Measurements from ENCODE around the gene ABLIM3.

ABLIM3 gene

DNA sequence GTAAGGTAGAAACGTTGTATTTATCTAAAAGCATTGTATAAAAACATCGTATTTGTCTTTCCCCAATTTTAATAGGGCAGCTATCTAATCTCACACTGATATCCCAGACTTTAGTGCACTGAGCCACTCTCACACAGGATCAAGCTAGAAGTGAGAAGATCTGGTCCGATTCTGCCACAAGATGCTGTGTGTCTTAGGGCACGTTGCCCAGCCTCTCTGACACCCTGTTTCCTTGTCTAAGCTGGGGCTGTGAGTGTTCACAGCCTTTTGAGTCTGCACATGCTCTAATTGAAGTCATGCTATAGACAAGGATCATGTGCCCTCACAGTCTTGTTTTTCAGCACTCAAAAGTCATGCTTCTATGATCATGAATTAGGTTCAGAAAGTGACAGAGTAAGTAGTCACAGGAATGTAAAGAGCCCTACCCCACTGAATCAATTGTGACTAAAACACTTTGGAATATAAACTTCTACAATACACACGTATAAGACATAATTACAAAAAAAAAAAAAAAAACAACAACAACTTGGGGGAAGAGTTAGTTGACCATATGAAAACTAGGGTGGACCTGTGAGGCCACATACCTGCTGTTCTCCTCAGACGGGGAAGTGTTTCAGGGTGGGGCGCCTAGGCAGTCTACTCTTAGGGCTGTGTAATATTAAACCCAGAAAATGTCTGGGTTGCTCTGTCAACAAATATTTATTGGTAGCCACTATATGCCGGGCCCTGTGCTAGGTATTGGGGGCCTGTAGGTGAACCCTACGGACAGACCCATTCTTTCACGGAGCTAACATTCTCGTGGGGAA is 893 bp upstream of the ABLIM3 start:
- no peak overlapping the region for H3K9ac ChIP-seq (ENCODE audit: low read length)
- no peaks in the 10 kb centered on the region for H4K20me1 ChIP-seq (ENCODE audit: low read depth, low read length)
- no peaks in the 10 kb centered on the region for H3K79me2 ChIP-seq (ENCODE audit: insufficient read depth, low read length)
- H3K9me2 ChIP-seq (replicated peaks; ENCODE audit: insufficient read depth, low read length) = no peaks in the 10 kb centered on the region
- H3F3A ChIP-seq (ENCODE audit: insufficient read depth) = no peaks in the 10 kb centered on the region
- H3K9me3 ChIP-seq (ENCODE audit: insufficient read depth, low read length) = no peaks in the 10 kb centered on the region
- H3K27ac ChIP-seq (ENCODE audit: low read depth, low read length) = no peak overlapping the region
- no peak overlapping the region for H3K4me2 ChIP-seq (ENCODE audit: low read depth, low read length, poor library complexity, severe bottlenecking)
- H2AFZ ChIP-seq (ENCODE audit: low read depth, low read length, severe bottlenecking) = no peak overlapping the region
- TF ChIP-seq, protein P1, sequence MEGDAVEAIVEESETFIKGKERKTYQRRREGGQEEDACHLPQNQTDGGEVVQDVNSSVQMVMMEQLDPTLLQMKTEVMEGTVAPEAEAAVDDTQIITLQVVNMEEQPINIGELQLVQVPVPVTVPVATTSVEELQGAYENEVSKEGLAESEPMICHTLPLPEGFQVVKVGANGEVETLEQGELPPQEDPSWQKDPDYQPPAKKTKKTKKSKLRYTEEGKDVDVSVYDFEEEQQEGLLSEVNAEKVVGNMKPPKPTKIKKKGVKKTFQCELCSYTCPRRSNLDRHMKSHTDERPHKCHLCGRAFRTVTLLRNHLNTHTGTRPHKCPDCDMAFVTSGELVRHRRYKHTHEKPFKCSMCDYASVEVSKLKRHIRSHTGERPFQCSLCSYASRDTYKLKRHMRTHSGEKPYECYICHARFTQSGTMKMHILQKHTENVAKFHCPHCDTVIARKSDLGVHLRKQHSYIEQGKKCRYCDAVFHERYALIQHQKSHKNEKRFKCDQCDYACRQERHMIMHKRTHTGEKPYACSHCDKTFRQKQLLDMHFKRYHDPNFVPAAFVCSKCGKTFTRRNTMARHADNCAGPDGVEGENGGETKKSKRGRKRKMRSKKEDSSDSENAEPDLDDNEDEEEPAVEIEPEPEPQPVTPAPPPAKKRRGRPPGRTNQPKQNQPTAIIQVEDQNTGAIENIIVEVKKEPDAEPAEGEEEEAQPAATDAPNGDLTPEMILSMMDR (IDR thresholded peaks at IDR 0.05; ENCODE audit: insufficient read depth, low read length, poor library complexity, severe bottlenecking) = no peak
- TF ChIP-seq EZH2phosphoT487 (conservative IDR thresholded peaks at IDR 0.05; ENCODE audit: low read length) = no peak
- no peaks in the 10 kb centered on the region for H3K36me3 ChIP-seq (ENCODE audit: low read length)
- no peaks in the 10 kb centered on the region for H3K27me3 ChIP-seq (ENCODE audit: low read length)
- no peak overlapping the region for H3K4me3 ChIP-seq (ENCODE audit: insufficient read depth, low read length, poor library complexity, severe bottlenecking)

DNA sequence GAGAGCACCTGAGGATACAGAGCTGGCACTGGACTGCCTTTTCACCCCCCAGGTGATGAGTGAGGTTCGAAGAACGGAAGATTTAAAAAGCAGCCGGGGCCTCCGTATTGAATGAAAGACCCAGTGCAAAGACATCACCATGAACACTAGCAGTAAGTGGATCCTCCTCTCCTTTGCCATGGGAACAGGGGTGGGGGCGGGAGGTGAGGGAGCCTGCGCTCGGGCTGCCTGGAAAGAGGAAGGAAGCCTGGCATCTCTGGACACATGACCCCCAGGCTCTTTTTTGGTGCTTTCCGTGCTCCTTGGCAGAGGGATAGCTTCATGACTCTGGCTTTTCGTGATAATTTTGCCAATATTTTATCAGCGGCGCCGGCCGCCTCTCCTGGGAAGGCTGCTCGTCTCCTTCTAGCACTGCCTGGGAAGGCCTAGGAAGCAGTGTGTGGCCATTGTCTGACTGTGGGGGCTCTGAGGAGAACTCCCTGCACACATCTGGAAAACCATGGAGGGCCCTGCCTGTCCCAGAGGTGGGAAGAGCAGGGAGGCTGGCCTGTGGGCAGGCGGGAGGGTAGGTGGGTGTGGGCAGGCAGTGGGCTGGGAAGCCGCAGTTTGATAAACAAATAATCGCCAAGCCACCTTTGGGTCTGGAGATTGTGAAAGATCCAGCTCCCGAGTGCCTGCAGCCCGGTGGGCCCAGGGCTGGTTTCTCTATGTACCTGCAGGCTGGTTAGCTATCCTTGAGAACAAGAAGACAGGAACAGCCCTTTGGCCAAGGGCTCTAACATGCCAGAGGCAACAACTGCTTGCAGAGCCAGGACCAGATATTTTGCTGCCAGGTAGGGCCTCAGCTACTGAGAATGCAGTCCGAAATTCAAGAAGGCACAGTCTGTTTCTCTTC is 911 bp downstream of the ABLIM3 start:
- Histone ChIP-seq H3K4me3 (ENCODE audit: insufficient read depth, low read length, poor library complexity, severe bottlenecking) (no peak overlapping the region), H3F3A (ENCODE audit: insufficient read depth) (no peaks in the 10 kb centered on the region), H4K20me1 (ENCODE audit: low read depth, low read length) (no peaks in the 10 kb centered on the region), H3K4me2 (ENCODE audit: low read depth, low read length, poor library complexity, severe bottlenecking) (no peak overlapping the region), H3K9me3 (ENCODE audit: insufficient read depth, low read length) (no peaks in the 10 kb centered on the region), H3K36me3 (ENCODE audit: low read length) (no peaks in the 10 kb centered on the region), H3K27ac (ENCODE audit: low read depth, low read length) (no peak overlapping the region), H3K27me3 (ENCODE audit: low read length) (no peaks in the 10 kb centered on the region), H2AFZ (ENCODE audit: low read depth, low read length, severe bottlenecking) (no peak overlapping the region), H3K79me2 (ENCODE audit: insufficient read depth, low read length) (no peaks in the 10 kb centered on the region), H3K9ac (ENCODE audit: low read length) (no peak overlapping the region), H3K9me2 (replicated peaks; ENCODE audit: insufficient read depth, low read length) (no peaks in the 10 kb centered on the region)
- TF ChIP-seq, protein P1 (IDR thresholded peaks at IDR 0.05; ENCODE audit: insufficient read depth, low read length, poor library complexity, severe bottlenecking) = no peak
- no peak for TF ChIP-seq EZH2phosphoT487 (conservative IDR thresholded peaks at IDR 0.05; ENCODE audit: low read length)

DNA sequence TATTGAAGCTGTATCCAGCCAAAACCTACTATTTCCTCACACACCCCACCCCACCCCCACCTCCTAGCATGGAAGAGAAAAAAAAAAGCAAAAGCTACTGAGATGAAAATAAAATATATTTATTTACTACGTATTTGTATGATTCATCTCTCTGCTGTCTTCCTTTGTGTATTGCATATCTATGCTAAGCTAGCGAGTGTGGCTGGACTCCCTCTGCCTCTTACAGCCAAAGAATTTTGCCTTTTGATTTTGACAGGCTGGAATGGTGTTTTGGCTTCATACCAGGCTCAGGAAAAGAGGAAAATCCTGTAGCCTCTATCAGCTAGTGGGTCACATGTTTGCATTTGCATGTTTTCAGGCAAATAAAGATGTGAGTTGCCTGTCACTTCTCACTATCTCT is 2.2 kb downstream of the ABLIM3 start:
- Histone ChIP-seq H3K4me2 (ENCODE audit: low read depth, low read length, poor library complexity, severe bottlenecking) (no peak overlapping the region), H3K27ac (ENCODE audit: low read depth, low read length) (no peak overlapping the region), H3K9me3 (ENCODE audit: insufficient read depth, low read length) (no peaks in the 10 kb centered on the region), H3K27me3 (ENCODE audit: low read length) (no peaks in the 10 kb centered on the region), H3K36me3 (ENCODE audit: low read length) (no peaks in the 10 kb centered on the region), H3K9ac (ENCODE audit: low read length) (no peak overlapping the region), H3K4me3 (ENCODE audit: insufficient read depth, low read length, poor library complexity, severe bottlenecking) (no peak overlapping the region), H3K79me2 (ENCODE audit: insufficient read depth, low read length) (no peaks in the 10 kb centered on the region), H2AFZ (ENCODE audit: low read depth, low read length, severe bottlenecking) (no peak overlapping the region), H3K9me2 (replicated peaks; ENCODE audit: insufficient read depth, low read length) (no peaks in the 10 kb centered on the region; the same call in 1 of the 2 replicates), H4K20me1 (ENCODE audit: low read depth, low read length) (no peaks in the 10 kb centered on the region), H3F3A (ENCODE audit: insufficient read depth) (no peaks in the 10 kb centered on the region)
- TF ChIP-seq, protein P1 (IDR thresholded peaks at IDR 0.05; ENCODE audit: insufficient read depth, low read length, poor library complexity, severe bottlenecking) = no peak
- no peak for TF ChIP-seq EZH2phosphoT487 (conservative IDR thresholded peaks at IDR 0.05; ENCODE audit: low read length)

All from SU-DHL-6 (cell line).